K562 (cell line): ENCODE data around the gene FKBP7. TPM values are rescaled to one million over a fixed set of nuclear protein-coding genes. Genes with fewer than 3 reads are reported as not detected.
A peak's percentile ranks its signal among the peaks of the same experiment; 100 is the strongest.

Experiments used
- ATAC-seq: fragments of 200-7000 bp; cut with Tn5 transposase; 3 replicates; pipeline ENCODE4 v1.9.1; 2020; ENCODE audit warnings: moderate library complexity
- BruUV-seq: library from RNA; stranded (reverse); fragments of 400-500 nt; replicated peaks from 2 replicates; lab custom pipeline; 2021; lab: Mats Ljungman, UMichigan
- CTCF ChIA-PET: fragments of 300-600 bp; formaldehyde crosslinking; extraction: SDS; loops from one replicate; lab custom pipeline; 2021; ENCODE audit warnings: low intra/inter-chr PET ratio; lab: Yijun Ruan, JAX
- POLR2A ChIA-PET: fragments of 300-600, 350-650 bp; sonication (Branson Sonifier 250); formaldehyde crosslinking; extraction: SDS; loops from one replicate; lab custom pipeline; 2021; ENCODE audit warnings: antibody characterized with exemption, inconsistent platforms; lab: Yijun Ruan, JAX
- DNase-seq, 4 experiments: peaks; one replicate each; pipeline versions ENCODE4 v3.0.0 to v3.0.0-alpha.2; 2011 to 2018; ENCODE audit warnings: low spot score in 3 of 4, mixed read lengths in 3 of 4; ENCODE audit errors: extremely low read depth in 1 of 4
- FAIRE-seq: peaks from 2 replicates; lab custom pipeline; 2011; peaks lifted over from hg19 to GRCh38; lab: Jason Lieb, UNC
- H2AFZ ChIP-seq: 2 replicates; pipeline ENCODE4 v1.6.0; 2011; ENCODE audit warnings: low read depth, low read length, control low read depth, inconsistent platforms
- H3K27ac ChIP-seq: fragments of 200-600 bp; 3 replicates; pipeline ENCODE4 v1.8.0; 2011; ENCODE audit warnings: low read depth, mild to moderate bottlenecking, control low read depth, inconsistent platforms, low read length, moderate library complexity, mixed read lengths; ENCODE audit errors: extremely low read depth
- H3K27me3 ChIP-seq, 2 experiments: fragments of 300-600 bp in 1 of 2; 2 replicates in 1 of 2; 3 replicates in 1 of 2; pipeline versions ENCODE4 v1.6.0 to v1.8.0; 2011; ENCODE audit warnings: inconsistent platforms in 2 of 2, low read length in 2 of 2, mild to moderate bottlenecking in 1 of 2, mixed read lengths in 1 of 2, moderate library complexity in 1 of 2; ENCODE audit not compliant: control insufficient read depth in 2 of 2, insufficient read depth in 2 of 2
- H3K36me3 ChIP-seq: fragments of 300-600 bp; 3 replicates; pipeline ENCODE4 v1.8.0; 2011; ENCODE audit warnings: mild to moderate bottlenecking, low read length, inconsistent platforms; ENCODE audit not compliant: control insufficient read depth, insufficient read depth
- H3K4me1 ChIP-seq, 2 experiments: fragments of 200-600 bp in 1 of 2; replicated peaks in 1 of 2; 2 replicates in 1 of 2; 3 replicates in 1 of 2; pipeline versions ENCODE4 v1.5.1 to v1.8.0; 2011; ENCODE audit warnings: inconsistent platforms in 2 of 2, low read length in 2 of 2, mild to moderate bottlenecking in 1 of 2, mixed read lengths in 1 of 2, moderate library complexity in 1 of 2; ENCODE audit not compliant: control insufficient read depth in 2 of 2, insufficient read depth in 2 of 2
- H3K4me2 ChIP-seq: 2 replicates; pipeline ENCODE4 v1.6.1; 2011; ENCODE audit warnings: low read length, control low read depth, inconsistent platforms, mixed read lengths; ENCODE audit not compliant: insufficient read depth
- H3K4me3 ChIP-seq: fragments of 200-600 bp; sonication (generic), shearing (Covaris generic); 2 replicates; pipeline ENCODE4 v1.5.1; 2016; ENCODE audit warnings: control low read depth, inconsistent platforms
- H3K79me2 ChIP-seq: fragments of 200-600 bp; 3 replicates; pipeline ENCODE4 v1.8.0; 2011; ENCODE audit warnings: low read length, inconsistent platforms; ENCODE audit not compliant: control insufficient read depth, insufficient read depth
- H3K9ac ChIP-seq, 2 experiments: 2 replicates each; pipeline versions ENCODE4 v1.6.0 to v1.6.1; 2011; ENCODE audit warnings: low read depth in 2 of 2, low read length in 2 of 2, control low read depth in 1 of 2, inconsistent platforms in 1 of 2, mild to moderate bottlenecking in 1 of 2, mixed read lengths in 1 of 2; ENCODE audit not compliant: insufficient read depth in 1 of 2
- H3K9me1 ChIP-seq: one replicate; pipeline ENCODE4 v1.6.0; 2011; ENCODE audit warnings: inconsistent platforms, mild to moderate bottlenecking, low read length, moderate library complexity; ENCODE audit not compliant: control insufficient read depth, insufficient read depth
- H3K9me3 ChIP-seq: replicated peaks from 2 replicates; pipeline ENCODE4 v1.5.1; 2011; ENCODE audit warnings: low read depth, low read length, inconsistent platforms; ENCODE audit not compliant: control insufficient read depth, insufficient read depth
- H4K20me1 ChIP-seq: replicated peaks from 2 replicates; pipeline ENCODE4 v1.6.1; 2011; ENCODE audit warnings: low read length, inconsistent platforms, mixed read lengths; ENCODE audit not compliant: control insufficient read depth, insufficient read depth
- AFF4 ChIP-seq: sonication (generic); formaldehyde crosslinking; IDR thresholded peaks from 2 replicates; pipeline ENCODE4 v1.8.0; 2023; ENCODE audit warnings: mild to moderate bottlenecking, missing genetic modification reagents
- ARID3B ChIP-seq: fragments of 250-450 bp; sonication (Bioruptor Pico); IDR thresholded peaks from 2 replicates; pipeline ENCODE4 v1.4.0; 2020; ENCODE audit warnings: borderline replicate concordance
- BCOR ChIP-seq: fragments of 450-650 bp; IDR thresholded peaks from 2 replicates; pipeline ENCODE4 v1.6.1; 2016
- BMI1 ChIP-seq: fragments of 150-350 bp; IDR thresholded peaks from 2 replicates; pipeline ENCODE4 v1.6.1; 2014; ENCODE audit warnings: low read length
- CBFA2T3 ChIP-seq: fragments of 450-650 bp; IDR thresholded peaks from 2 replicates; pipeline ENCODE4 v1.6.1; 2017
- IRF9 ChIP-seq: fragments of 450-650 bp; IDR thresholded peaks from 2 replicates; pipeline ENCODE4 v1.6.1; 2016; ENCODE audit warnings: missing biosample characterization, missing genetic modification characterization
- JUNB ChIP-seq: fragments of 450-650 bp; formaldehyde crosslinking; conservative IDR thresholded peaks from 2 replicates; pipeline ENCODE4 v1.4.0; 2020; ENCODE audit warnings: mild to moderate bottlenecking
- KDM1A ChIP-seq, 2 experiments: fragments of 450-650 bp; IDR thresholded peaks; 2 replicates each; pipeline ENCODE4 v1.6.1; 2016; ENCODE audit warnings: mild to moderate bottlenecking in 2 of 2
- NKRF ChIP-seq: fragments of 450-650 bp; IDR thresholded peaks from 2 replicates; pipeline ENCODE4 v1.6.1; 2016; ENCODE audit warnings: borderline replicate concordance
- PHF20 ChIP-seq: fragments of 450-650 bp; IDR thresholded peaks from 2 replicates; pipeline ENCODE4 v1.6.1; 2018; ENCODE audit not compliant: partially characterized antibody
- POLR2AphosphoS2 ChIP-seq: IDR thresholded peaks from 2 replicates; pipeline ENCODE4 v1.6.1; 2012; ENCODE audit warnings: low read length, improper control_type of control experiment
- RAD51 ChIP-seq: fragments of 450-650 bp; IDR thresholded peaks from 2 replicates; pipeline ENCODE4 v1.7.1; 2016; ENCODE audit warnings: low read depth, mild to moderate bottlenecking, borderline replicate concordance
- RBM25 ChIP-seq: fragments of 200-400 bp; formaldehyde crosslinking; IDR thresholded peaks from 2 replicates; pipeline ENCODE4 v1.6.1; 2018; ENCODE audit warnings: low read length, low read depth, moderate library complexity; ENCODE audit not compliant: severe bottlenecking
- TAF15 ChIP-seq: fragments of 200-400 bp; formaldehyde crosslinking; IDR thresholded peaks from 2 replicates; pipeline ENCODE4 v1.6.1; 2017; ENCODE audit warnings: mild to moderate bottlenecking, low read depth, low read length, moderate library complexity
- ZNF780A ChIP-seq: fragments of 250-450 bp; sonication (Bioruptor Pico); IDR thresholded peaks from 2 replicates; pipeline ENCODE4 v1.5.0; 2021; ENCODE audit warnings: mild to moderate bottlenecking
- in situ Hi-C: fragments of 300-500 bp; cut with MboI; formaldehyde crosslinking; loops from 4 replicates; pipeline ENCODE4 v1.15.0; 2018; ENCODE audit warnings: inconsistent platforms, mixed read lengths
- intact Hi-C: fragments of 100-400 bp; cut with micrococcal nuclease; formaldehyde crosslinking; loops from 2 replicates; pipeline ENCODE4 v1.14.2; 2022
- polyA plus RNA-seq, 8 experiments: library from polyadenylated mRNA; depleted of rRNA in 4 of 8; stranded (reverse) in 5 of 8; unstranded in 3 of 8; fragments of >200 nt; fragmentation: Nextera tagmentation in 2 of 8; fragmentation: Illumina TruSeq in 1 of 8; extraction: Ambion mirVana in 2 of 8; extraction: Trizol in 1 of 8; gene quantifications; 2 replicates each; pipeline versions ENCODE4 v1.2.1 to v1.2.3, GENCODE V29; 2011 to 2014; ENCODE audit warnings: inconsistent platforms in 1 of 8, missing spikeins in 1 of 8
- total RNA-seq, 7 experiments: library from RNA; depleted of rRNA in 6 of 7; stranded (reverse); fragments of >200 nt in 6 of 7; fragmentation: Illumina TruSeq in 2 of 7; extraction: Trizol in 2 of 7; gene quantifications; 2 replicates each; pipeline versions ENCODE4 v1.2.1 to v1.2.3, GENCODE V29; 2011 to 2021; ENCODE audit warnings: low replicate concordance in 1 of 7

FKBP7 gene
- total and polyA plus RNA-seq, 9 of the 15 experiments (the other 6 are each of a cell fraction or from before 2014, with no cell fraction given): 6.1 to 23.2 (median 19.0) TPM

GRCh38 chr2:178417916-178418315, 60.5 kb downstream of the FKBP7 start (continued):
- TF ChIP-seq TAF15: no peak
- no peak for TF ChIP-seq POLR2AphosphoS2
- no peak for TF ChIP-seq PHF20
- TF ChIP-seq RAD51: no peak

- no peak for FAIRE-seq
- Histone ChIP-seq H3K4me1 (peaks cover 8 to 11% of the 10 kb centered on the region in 2 experiments; a peak in 4 of 5 replicates), H3K36me3 (no peaks in the 10 kb centered on the region), H3K9me3 (no peaks in the 10 kb centered on the region), H3K4me3 (no peak overlapping the region), H3K27me3 (no peaks in the 10 kb centered on the region), H3K9ac (no peak overlapping the region), H3K79me2 (no peaks in the 10 kb centered on the region), H3K9me1 (no peaks in the 10 kb centered on the region), H4K20me1 (no peaks in the 10 kb centered on the region), H3K27ac (no peak overlapping the region), H3K4me2 (no peak overlapping the region), H2AFZ (no peak overlapping the region)
- BruUV-seq: no TSS peak
- in situ Hi-C loops (loop anchor here (5.0 kb wide), 1 partner anchor 304 kb away; the partner anchor contains the start of gene RBM45), intact Hi-C loops (loop anchor here (2.0 to 5.0 kb wide), 3 partner anchors 35 to 434 kb away; partner anchors contain the start of genes FKBP7, PJVK and PRKRA)
- POLR2A ChIA-PET: interaction anchor here (1.2 to 3.3 kb wide), 4 partner anchors 10 to 304 kb away, joined by 3 to 21 read pairs (median 7); partner anchors contain the start of gene RBM45
- ATAC-seq: no peak
- CTCF ChIA-PET: no interaction called here
- no peak for DNase-seq
- TF ChIP-seq BCOR (peak; percentile 75), AFF4 (CRISPR knock-in tag) (no peak), ZNF780A (CRISPR knock-in tag) (no peak), ARID3B (CRISPR knock-in tag) (no peak), NKRF (no peak), KDM1A (IDR thresholded peaks at IDR 0.05) (0 out of 4 replicates have a peak, but pooled peaks of 1 of the 2 experiments have one; percentile 47), JUNB (no peak), IRF9 (tag) (no peak), CBFA2T3 (no peak), RBM25 (peak; percentile 90), BMI1 (no peak)
Measured at GRCh38 chr2:178415979-178416378, 62.4 kb downstream of the FKBP7 start.
